D341Med (cell line): ENCODE data around the gene USP24.
A peak's percentile ranks its signal among the peaks of the same experiment; 100 is the strongest.

ENCODE experiments used
- DNase-seq: peaks from one replicate; pipeline ENCODE4 v3.0.0; 2012; ENCODE audit warnings: low spot score

Gene USP24

GRCh38 chr1:55067914-55068313, 147.2 kb downstream of the USP24 start:
- no peak for DNase-seq

GRCh38 chr1:55067022-55067778, 148.0 kb downstream of the USP24 start:
- no peak for DNase-seq

- DNase-seq, result no peak
Observed at GRCh38 chr1:55065648-55066047, 149.5 kb downstream of the USP24 start.

GRCh38 chr1:55064861-55065263, 150.3 kb downstream of the USP24 start:
- DNase-seq, result no peak

- DNase-seq, result peak; percentile 80
Observed at GRCh38 chr1:55064071-55064581, 151.0 kb downstream of the USP24 start.

GRCh38 chr1:55063577-55063942, 151.6 kb downstream of the USP24 start:
- no peak for DNase-seq

GRCh38 chr1:55062801-55063576, 152.2 kb downstream of the USP24 start:
- peak; percentile 70 for DNase-seq

- DNase-seq, result no peak
Observed at GRCh38 chr1:55061706-55062321, 153.3 kb downstream of the USP24 start.

- DNase-seq, result no peak
Observed at GRCh38 chr1:55061000-55061705, 154.0 kb downstream of the USP24 start.

- DNase-seq, result no peak
Observed at GRCh38 chr1:55060133-55060999, 154.8 kb downstream of the USP24 start.

GRCh38 chr1:55059302-55060132, 155.6 kb downstream of the USP24 start:
- no peak for DNase-seq

GRCh38 chr1:55057956-55058298, 157.2 kb downstream of the USP24 start:
- no peak for DNase-seq

GRCh38 chr1:55057270-55057955, 157.8 kb downstream of the USP24 start:
- DNase-seq, result no peak

- no peak for DNase-seq
Observed at GRCh38 chr1:55056632-55056992, 158.6 kb downstream of the USP24 start.

GRCh38 chr1:55055951-55056631, 159.1 kb downstream of the USP24 start:
- DNase-seq, result no peak

- DNase-seq, result no peak
Observed at GRCh38 chr1:55055084-55055882, 159.9 kb downstream of the USP24 start.

- peak; percentile 6 for DNase-seq
Observed at GRCh38 chr1:55054396-55054795, 160.8 kb downstream of the USP24 start.

- no peak for DNase-seq
Observed at GRCh38 chr1:55053265-55053954, 161.8 kb downstream of the USP24 start.
